ENCODE data around the gene GDPD5. TPM values are rescaled to one million over a fixed set of nuclear protein-coding genes. Genes with fewer than 3 reads are reported as not detected.

The GDPD5 gene
- total and polyA plus RNA-seq, 2 donors (not counting 1 experiment from before 2014, with no cell fraction given), result 2.5 to 3.1 TPM

DNA sequence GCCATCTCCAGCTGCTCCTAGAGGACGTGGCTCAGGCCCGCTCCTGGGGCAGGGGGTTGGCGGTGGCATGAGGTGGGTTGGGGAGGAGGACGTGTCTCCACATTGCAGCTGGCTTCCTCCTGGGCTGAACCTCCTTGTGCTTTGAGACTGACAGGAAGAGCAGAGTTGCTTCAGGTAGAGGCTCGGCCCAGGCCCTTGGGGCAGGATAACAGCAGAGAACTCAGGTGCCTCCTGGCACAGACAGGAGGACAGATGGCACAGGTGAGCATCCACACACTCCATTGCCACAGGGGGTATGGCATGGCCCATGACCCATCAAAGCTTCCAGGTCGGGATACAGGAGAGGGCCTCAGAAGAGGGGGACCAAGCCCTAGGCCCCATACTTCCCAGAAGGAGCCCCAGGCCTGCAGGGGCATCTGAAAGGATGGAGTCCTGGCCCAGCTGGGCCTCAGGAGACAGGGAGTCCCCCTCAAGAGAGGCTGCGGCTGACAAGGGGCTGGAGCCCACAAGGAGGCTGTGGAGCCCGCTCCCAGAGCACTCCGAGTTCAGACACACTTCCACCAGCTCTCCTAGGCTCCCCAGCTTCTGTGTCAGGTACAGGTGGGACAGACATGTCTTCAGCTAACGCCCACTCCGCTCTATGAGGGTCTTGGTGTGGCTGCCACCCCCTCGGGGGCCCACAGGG lies 90.7 kb downstream of the GDPD5 start:
- no peak for DNase-seq (ENCODE audit: low read depth in 2 of 2)
- no peak for TF ChIP-seq EZH2 (IDR thresholded peaks at IDR 0.05; ENCODE audit: low read length, missing control alignments)
- TF ChIP-seq, protein P1, sequence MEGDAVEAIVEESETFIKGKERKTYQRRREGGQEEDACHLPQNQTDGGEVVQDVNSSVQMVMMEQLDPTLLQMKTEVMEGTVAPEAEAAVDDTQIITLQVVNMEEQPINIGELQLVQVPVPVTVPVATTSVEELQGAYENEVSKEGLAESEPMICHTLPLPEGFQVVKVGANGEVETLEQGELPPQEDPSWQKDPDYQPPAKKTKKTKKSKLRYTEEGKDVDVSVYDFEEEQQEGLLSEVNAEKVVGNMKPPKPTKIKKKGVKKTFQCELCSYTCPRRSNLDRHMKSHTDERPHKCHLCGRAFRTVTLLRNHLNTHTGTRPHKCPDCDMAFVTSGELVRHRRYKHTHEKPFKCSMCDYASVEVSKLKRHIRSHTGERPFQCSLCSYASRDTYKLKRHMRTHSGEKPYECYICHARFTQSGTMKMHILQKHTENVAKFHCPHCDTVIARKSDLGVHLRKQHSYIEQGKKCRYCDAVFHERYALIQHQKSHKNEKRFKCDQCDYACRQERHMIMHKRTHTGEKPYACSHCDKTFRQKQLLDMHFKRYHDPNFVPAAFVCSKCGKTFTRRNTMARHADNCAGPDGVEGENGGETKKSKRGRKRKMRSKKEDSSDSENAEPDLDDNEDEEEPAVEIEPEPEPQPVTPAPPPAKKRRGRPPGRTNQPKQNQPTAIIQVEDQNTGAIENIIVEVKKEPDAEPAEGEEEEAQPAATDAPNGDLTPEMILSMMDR (conservative IDR thresholded peaks at IDR 0.05 in 1 of 2, IDR thresholded peaks at IDR 0.05 in 1 of 2; ENCODE audit: low read depth in 1 of 2, low read length in 2 of 2), result no peak
- H3K4me2 ChIP-seq (ENCODE audit: extremely low read depth, insufficient read depth, low read length), result no peak overlapping the region

DNA sequence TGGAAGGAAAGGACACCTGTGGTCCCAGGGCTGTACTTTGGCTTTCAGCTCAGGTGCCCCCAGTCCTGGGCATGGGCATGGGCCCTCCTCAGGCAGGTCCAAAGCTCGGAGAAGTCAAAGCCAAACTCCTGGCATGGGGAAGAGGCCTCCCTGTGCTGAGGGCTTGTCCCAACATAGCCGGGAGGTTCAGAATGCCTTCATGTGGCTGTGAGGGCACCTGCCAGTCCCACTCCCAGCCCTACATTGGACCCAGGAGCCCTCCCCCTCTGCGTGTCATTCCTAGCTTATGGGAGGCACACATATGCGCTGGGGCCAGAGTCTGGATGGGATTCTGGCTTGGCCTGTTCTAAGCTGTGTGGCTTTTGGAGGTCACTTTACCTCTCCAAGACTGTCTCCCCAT lies 91.7 kb downstream of the GDPD5 start:
- no peaks in the 10 kb centered on the region for H3K36me3 ChIP-seq (ENCODE audit: control insufficient read depth, insufficient read depth, low read length)
- no peaks in the 10 kb centered on the region for H3K79me2 ChIP-seq (ENCODE audit: control insufficient read depth, insufficient read depth, low read length)
- DNase-seq (ENCODE audit: low read depth in 2 of 2), result no peak
- H3K4me2 ChIP-seq (ENCODE audit: extremely low read depth, insufficient read depth, low read length), result no peak overlapping the region
- H4K20me1 ChIP-seq (ENCODE audit: control insufficient read depth, extremely low read depth, insufficient read depth, low read length), result no peaks in the 10 kb centered on the region
- no peaks in the 10 kb centered on the region for H3K4me1 ChIP-seq (ENCODE audit: control insufficient read depth, extremely low read depth, insufficient read depth, low read length)
- no peaks in the 10 kb centered on the region for H3K9me3 ChIP-seq (ENCODE audit: control insufficient read depth, insufficient read depth, low read depth, low read length)
- H3K27me3 ChIP-seq (ENCODE audit: control insufficient read depth, insufficient read depth, low read length), result peaks cover 34% of the 10 kb centered on the region
- TF ChIP-seq, protein P1 (conservative IDR thresholded peaks at IDR 0.05 in 1 of 2, IDR thresholded peaks at IDR 0.05 in 1 of 2; ENCODE audit: low read depth in 1 of 2, low read length in 2 of 2), result no peak
- TF ChIP-seq EZH2 (IDR thresholded peaks at IDR 0.05; ENCODE audit: low read length, missing control alignments), result no peak
- H3K9ac ChIP-seq (ENCODE audit: insufficient read depth, low read length), result no peak overlapping the region
- H3K4me3 ChIP-seq (replicated peaks in 1 of 4; ENCODE audit: control extremely low read depth in 1 of 4, insufficient read depth in 1 of 4, low read depth in 3 of 4, low read length in 4 of 4), result no peak overlapping the region
- H3K27ac ChIP-seq (ENCODE audit: insufficient read depth, low read length), result no peak overlapping the region
- no peak overlapping the region for H2AFZ ChIP-seq (ENCODE audit: low read length)

More for the DNA sequence above, 90.7 kb downstream of the GDPD5 start:
- H2AFZ ChIP-seq (ENCODE audit: low read length), result no peak overlapping the region
- H3K4me3 ChIP-seq (replicated peaks in 1 of 4; ENCODE audit: control extremely low read depth in 1 of 4, insufficient read depth in 1 of 4, low read depth in 3 of 4, low read length in 4 of 4), result no peak overlapping the region
- no peak overlapping the region for H3K27ac ChIP-seq (ENCODE audit: insufficient read depth, low read length)
- H3K4me1 ChIP-seq (ENCODE audit: control insufficient read depth, extremely low read depth, insufficient read depth, low read length), result no peaks in the 10 kb centered on the region
- H3K9me3 ChIP-seq (ENCODE audit: control insufficient read depth, insufficient read depth, low read depth, low read length), result no peaks in the 10 kb centered on the region
- H3K9ac ChIP-seq (ENCODE audit: insufficient read depth, low read length), result no peak overlapping the region
- no peaks in the 10 kb centered on the region for H3K36me3 ChIP-seq (ENCODE audit: control insufficient read depth, insufficient read depth, low read length)
- H3K79me2 ChIP-seq (ENCODE audit: control insufficient read depth, insufficient read depth, low read length), result no peaks in the 10 kb centered on the region
- peaks cover 28% of the 10 kb centered on the region for H3K27me3 ChIP-seq (ENCODE audit: control insufficient read depth, insufficient read depth, low read length)
- H4K20me1 ChIP-seq (ENCODE audit: control insufficient read depth, extremely low read depth, insufficient read depth, low read length), result no peaks in the 10 kb centered on the region

DNA sequence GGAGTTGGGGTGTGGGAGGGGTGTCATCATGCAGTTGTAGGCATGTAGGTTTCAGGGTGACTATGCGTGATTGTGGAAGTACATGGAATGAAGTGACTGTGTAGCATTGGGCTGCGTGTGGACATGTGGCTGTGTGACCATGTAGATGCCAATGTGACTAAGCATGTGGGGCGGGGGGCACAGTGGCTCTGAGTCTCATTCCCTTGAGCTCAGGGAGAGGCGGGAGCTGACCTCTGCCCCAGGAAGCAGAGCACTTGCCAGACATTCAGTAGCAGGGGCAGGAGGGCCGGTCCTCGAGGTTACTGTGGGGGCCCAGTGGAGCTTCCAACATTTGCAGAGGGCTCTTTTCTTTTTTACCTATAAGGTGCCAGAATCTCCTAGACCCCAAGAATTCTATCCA lies 92.3 kb downstream of the GDPD5 start:
- Histone ChIP-seq H4K20me1 (ENCODE audit: control insufficient read depth, extremely low read depth, insufficient read depth, low read length) (no peaks in the 10 kb centered on the region), H3K9ac (ENCODE audit: insufficient read depth, low read length) (no peak overlapping the region), H3K4me3 (replicated peaks in 1 of 4; ENCODE audit: control extremely low read depth in 1 of 4, insufficient read depth in 1 of 4, low read depth in 3 of 4, low read length in 4 of 4) (no peak overlapping the region), H3K4me2 (ENCODE audit: extremely low read depth, insufficient read depth, low read length) (no peak overlapping the region), H3K4me1 (ENCODE audit: control insufficient read depth, extremely low read depth, insufficient read depth, low read length) (no peaks in the 10 kb centered on the region), H2AFZ (ENCODE audit: low read length) (no peak overlapping the region), H3K79me2 (ENCODE audit: control insufficient read depth, insufficient read depth, low read length) (no peaks in the 10 kb centered on the region), H3K9me3 (ENCODE audit: control insufficient read depth, insufficient read depth, low read depth, low read length) (no peaks in the 10 kb centered on the region), H3K27ac (ENCODE audit: insufficient read depth, low read length) (no peak overlapping the region), H3K36me3 (ENCODE audit: control insufficient read depth, insufficient read depth, low read length) (no peaks in the 10 kb centered on the region), H3K27me3 (ENCODE audit: control insufficient read depth, insufficient read depth, low read length) (peaks cover 34% of the 10 kb centered on the region)
- TF ChIP-seq, protein P1 (conservative IDR thresholded peaks at IDR 0.05 in 1 of 2, IDR thresholded peaks at IDR 0.05 in 1 of 2; ENCODE audit: low read depth in 1 of 2, low read length in 2 of 2), result no peak
- no peak for TF ChIP-seq EZH2 (IDR thresholded peaks at IDR 0.05; ENCODE audit: low read length, missing control alignments)
- no peak for DNase-seq (ENCODE audit: low read depth in 2 of 2)

All from fibroblast of lung (primary cell).